HepG2 (cell line): ENCODE measurements around the gene STARD6. TPM values are rescaled to one million over a fixed set of nuclear protein-coding genes. Genes with fewer than 3 reads are reported as not detected.

Source experiments
- EEA1 ChIP-seq: sonication (generic); formaldehyde crosslinking; IDR thresholded peaks from 2 replicates; pipeline ENCODE4 v1.5.1; 2020; ENCODE audit warnings: mild to moderate bottlenecking, missing genetic modification reagents, borderline replicate concordance
- ISX ChIP-seq: sonication (generic); formaldehyde crosslinking; conservative IDR thresholded peaks from 2 replicates; pipeline ENCODE4 v1.5.0; 2020; ENCODE audit warnings: missing genetic modification reagents
- KDM5B ChIP-seq: sonication (generic); formaldehyde crosslinking; IDR thresholded peaks from 2 replicates; pipeline ENCODE4 v1.4.0; 2020; ENCODE audit warnings: missing genetic modification reagents, mild to moderate bottlenecking, borderline replicate concordance
- NCOR1 ChIP-seq: fragments of 200-600 bp; sonication (generic); IDR thresholded peaks from 2 replicates; pipeline ENCODE4 v1.7.0; 2017; ENCODE audit warnings: antibody characterized with exemption, low read length, borderline replicate concordance
- NR2F2 ChIP-seq: IDR thresholded peaks from 2 replicates; pipeline ENCODE4 v1.6.1; 2012; ENCODE audit warnings: low read depth, inconsistent platforms, borderline replicate concordance
- TRIM24 ChIP-seq: sonication (generic); formaldehyde crosslinking; IDR thresholded peaks from 2 replicates; pipeline ENCODE4 v1.8.0; 2022; ENCODE audit warnings: mild to moderate bottlenecking, missing genetic modification reagents
- XBP1 ChIP-seq: sonication (generic); formaldehyde crosslinking; IDR thresholded peaks from 2 replicates; pipeline ENCODE4 v1.5.0; 2020; ENCODE audit warnings: missing genetic modification reagents
- ZMAT3 ChIP-seq: sonication (generic); formaldehyde crosslinking; conservative IDR thresholded peaks from 2 replicates; pipeline ENCODE4 v1.7.0; 2021; ENCODE audit warnings: missing genetic modification reagents
- ZNF552 ChIP-seq: sonication (generic); formaldehyde crosslinking; IDR thresholded peaks from 2 replicates; pipeline ENCODE4 v1.9.0; 2022; ENCODE audit warnings: missing genetic modification reagents, mild to moderate bottlenecking, borderline replicate concordance
- polyA plus RNA-seq, 8 experiments: library from polyadenylated mRNA; depleted of rRNA in 3 of 8; stranded (reverse) in 7 of 8; unstranded in 1 of 8; fragments of >200 nt; fragmentation: Illumina TruSeq in 4 of 8; extraction: Trizol in 4 of 8; gene quantifications; 2 replicates each; pipeline versions ENCODE4 v1.2.1 to v1.2.3, GENCODE V29; 2011 to 2016; ENCODE audit warnings: low read depth in 4 of 8, missing spikeins in 1 of 8, mixed read lengths in 1 of 8; ENCODE audit not compliant: insufficient read depth in 1 of 8
- total RNA-seq, 5 experiments: library from RNA; depleted of rRNA; stranded (reverse); fragments of >200 nt; fragmentation: Illumina TruSeq; extraction: Trizol; gene quantifications; 2 replicates each; pipeline ENCODE4 v1.2.3, GENCODE V29; 2016; ENCODE audit warnings: low read depth in 1 of 5
- TF ChIP-seq, protein P1 (sequence below): sonication (generic); formaldehyde crosslinking; IDR thresholded peaks from 2 replicates; pipeline ENCODE4 v1.4.0; 2020; ENCODE audit warnings: missing genetic modification reagents
- TF ChIP-seq, protein P2 (sequence below): sonication (generic); formaldehyde crosslinking; IDR thresholded peaks from 2 replicates; pipeline ENCODE4 v1.5.0; 2020; ENCODE audit warnings: mild to moderate bottlenecking, missing genetic modification reagents
- TF ChIP-seq, protein P3 (sequence below): sonication (generic); formaldehyde crosslinking; IDR thresholded peaks from 2 replicates; pipeline ENCODE4 v1.4.0; 2020; ENCODE audit warnings: missing genetic modification reagents, borderline replicate concordance
- TF ChIP-seq, protein P4 (sequence below): IDR thresholded peaks from 2 replicates; pipeline ENCODE4 v1.6.1; 2016; ENCODE audit warnings: low read depth

STARD6 gene
- total and polyA plus RNA-seq, 2 of the 13 experiments (the other 11 are each of a cell fraction or from before 2014, with no cell fraction given), result not detected

DNA sequence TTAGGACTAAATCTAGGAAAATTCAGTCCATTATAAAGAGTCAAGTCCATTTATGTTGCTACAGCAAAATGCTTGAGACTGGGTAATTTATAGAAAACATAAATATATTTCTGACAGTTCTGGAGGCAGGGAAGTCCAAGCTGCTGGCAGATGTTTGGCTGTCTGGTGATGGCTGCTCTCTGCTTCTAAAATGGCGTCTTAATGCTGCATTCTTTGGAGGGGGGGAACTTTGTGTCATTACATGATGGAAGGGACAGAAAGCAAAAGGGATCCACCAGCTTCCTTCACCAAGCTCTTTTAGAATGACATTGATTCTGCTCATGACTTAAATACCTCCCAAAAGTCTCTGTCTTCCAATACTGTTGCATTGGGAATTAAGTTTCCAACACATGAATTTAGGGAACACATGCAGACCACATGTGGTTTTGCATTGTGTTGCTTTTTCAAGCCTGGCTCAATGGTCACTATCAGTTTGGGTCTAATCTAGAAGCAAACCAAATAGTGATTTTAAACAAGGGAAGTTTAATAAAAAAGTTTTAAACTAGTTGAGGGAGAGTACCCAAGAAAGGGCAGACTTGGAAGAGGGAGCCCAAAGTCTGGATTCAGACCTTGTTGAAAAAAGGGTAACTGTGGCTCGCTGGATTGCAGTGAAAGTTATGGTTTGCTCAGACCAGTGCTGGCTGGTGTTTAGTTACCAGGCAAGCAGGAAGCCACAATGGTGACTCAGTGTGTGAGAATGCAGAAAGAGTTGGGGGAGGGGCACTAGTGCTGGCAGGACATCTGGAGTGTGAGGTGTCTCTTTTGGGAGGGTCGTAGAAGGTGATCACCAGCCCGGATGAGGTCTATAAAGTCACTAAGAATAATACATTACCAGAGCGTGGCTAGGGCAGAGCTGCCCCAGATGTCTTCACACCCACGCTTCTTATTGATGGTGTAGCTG lies 30.8 kb upstream of the STARD6 start (continued):
- TF ChIP-seq, protein P1, sequence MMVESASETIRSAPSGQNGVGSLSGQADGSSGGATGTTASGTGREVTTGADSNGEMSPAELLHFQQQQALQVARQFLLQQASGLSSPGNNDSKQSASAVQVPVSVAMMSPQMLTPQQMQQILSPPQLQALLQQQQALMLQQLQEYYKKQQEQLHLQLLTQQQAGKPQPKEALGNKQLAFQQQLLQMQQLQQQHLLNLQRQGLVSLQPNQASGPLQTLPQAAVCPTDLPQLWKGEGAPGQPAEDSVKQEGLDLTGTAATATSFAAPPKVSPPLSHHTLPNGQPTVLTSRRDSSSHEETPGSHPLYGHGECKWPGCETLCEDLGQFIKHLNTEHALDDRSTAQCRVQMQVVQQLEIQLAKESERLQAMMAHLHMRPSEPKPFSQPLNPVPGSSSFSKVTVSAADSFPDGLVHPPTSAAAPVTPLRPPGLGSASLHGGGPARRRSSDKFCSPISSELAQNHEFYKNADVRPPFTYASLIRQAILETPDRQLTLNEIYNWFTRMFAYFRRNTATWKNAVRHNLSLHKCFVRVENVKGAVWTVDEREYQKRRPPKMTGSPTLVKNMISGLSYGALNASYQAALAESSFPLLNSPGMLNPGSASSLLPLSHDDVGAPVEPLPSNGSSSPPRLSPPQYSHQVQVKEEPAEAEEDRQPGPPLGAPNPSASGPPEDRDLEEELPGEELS, result no peak
- no peak for TF ChIP-seq XBP1 (CRISPR knock-in tag)
- TF ChIP-seq TRIM24 (CRISPR knock-in tag), result no peak
- TF ChIP-seq NR2F2, result no peak
- TF ChIP-seq NCOR1, result no peak
- TF ChIP-seq ISX (CRISPR knock-in tag), result no peak
- TF ChIP-seq, protein P2, sequence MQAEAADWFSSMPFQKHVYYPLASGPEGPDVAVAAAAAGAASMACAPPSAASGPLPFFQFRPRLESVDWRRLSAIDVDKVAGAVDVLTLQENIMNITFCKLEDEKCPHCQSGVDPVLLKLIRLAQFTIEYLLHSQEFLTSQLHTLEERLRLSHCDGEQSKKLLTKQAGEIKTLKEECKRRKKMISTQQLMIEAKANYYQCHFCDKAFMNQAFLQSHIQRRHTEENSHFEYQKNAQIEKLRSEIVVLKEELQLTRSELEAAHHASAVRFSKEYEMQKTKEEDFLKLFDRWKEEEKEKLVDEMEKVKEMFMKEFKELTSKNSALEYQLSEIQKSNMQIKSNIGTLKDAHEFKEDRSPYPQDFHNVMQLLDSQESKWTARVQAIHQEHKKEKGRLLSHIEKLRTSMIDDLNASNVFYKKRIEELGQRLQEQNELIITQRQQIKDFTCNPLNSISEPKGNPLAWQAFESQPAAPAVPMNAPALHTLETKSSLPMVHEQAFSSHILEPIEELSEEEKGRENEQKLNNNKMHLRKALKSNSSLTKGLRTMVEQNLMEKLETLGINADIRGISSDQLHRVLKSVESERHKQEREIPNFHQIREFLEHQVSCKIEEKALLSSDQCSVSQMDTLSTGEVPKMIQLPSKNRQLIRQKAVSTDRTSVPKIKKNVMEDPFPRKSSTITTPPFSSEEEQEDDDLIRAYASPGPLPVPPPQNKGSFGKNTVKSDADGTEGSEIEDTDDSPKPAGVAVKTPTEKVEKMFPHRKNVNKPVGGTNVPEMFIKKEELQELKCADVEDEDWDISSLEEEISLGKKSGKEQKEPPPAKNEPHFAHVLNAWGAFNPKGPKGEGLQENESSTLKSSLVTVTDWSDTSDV (CRISPR knock-in tag), result no peak
- TF ChIP-seq, protein P3, sequence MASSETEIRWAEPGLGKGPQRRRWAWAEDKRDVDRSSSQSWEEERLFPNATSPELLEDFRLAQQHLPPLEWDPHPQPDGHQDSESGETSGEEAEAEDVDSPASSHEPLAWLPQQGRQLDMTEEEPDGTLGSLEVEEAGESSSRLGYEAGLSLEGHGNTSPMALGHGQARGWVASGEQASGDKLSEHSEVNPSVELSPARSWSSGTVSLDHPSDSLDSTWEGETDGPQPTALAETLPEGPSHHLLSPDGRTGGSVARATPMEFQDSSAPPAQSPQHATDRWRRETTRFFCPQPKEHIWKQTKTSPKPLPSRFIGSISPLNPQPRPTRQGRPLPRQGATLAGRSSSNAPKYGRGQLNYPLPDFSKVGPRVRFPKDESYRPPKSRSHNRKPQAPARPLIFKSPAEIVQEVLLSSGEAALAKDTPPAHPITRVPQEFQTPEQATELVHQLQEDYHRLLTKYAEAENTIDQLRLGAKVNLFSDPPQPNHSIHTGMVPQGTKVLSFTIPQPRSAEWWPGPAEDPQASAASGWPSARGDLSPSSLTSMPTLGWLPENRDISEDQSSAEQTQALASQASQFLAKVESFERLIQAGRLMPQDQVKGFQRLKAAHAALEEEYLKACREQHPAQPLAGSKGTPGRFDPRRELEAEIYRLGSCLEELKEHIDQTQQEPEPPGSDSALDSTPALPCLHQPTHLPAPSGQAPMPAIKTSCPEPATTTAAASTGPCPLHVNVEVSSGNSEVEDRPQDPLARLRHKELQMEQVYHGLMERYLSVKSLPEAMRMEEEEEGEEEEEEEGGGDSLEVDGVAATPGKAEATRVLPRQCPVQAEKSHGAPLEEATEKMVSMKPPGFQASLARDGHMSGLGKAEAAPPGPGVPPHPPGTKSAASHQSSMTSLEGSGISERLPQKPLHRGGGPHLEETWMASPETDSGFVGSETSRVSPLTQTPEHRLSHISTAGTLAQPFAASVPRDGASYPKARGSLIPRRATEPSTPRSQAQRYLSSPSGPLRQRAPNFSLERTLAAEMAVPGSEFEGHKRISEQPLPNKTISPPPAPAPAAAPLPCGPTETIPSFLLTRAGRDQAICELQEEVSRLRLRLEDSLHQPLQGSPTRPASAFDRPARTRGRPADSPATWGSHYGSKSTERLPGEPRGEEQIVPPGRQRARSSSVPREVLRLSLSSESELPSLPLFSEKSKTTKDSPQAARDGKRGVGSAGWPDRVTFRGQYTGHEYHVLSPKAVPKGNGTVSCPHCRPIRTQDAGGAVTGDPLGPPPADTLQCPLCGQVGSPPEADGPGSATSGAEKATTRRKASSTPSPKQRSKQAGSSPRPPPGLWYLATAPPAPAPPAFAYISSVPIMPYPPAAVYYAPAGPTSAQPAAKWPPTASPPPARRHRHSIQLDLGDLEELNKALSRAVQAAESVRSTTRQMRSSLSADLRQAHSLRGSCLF (CRISPR knock-in tag), result no peak
- TF ChIP-seq ZNF552 (CRISPR knock-in tag), result no peak
- TF ChIP-seq KDM5B, result no peak
- no peak for TF ChIP-seq EEA1 (CRISPR knock-in tag)
- TF ChIP-seq, protein P4, sequence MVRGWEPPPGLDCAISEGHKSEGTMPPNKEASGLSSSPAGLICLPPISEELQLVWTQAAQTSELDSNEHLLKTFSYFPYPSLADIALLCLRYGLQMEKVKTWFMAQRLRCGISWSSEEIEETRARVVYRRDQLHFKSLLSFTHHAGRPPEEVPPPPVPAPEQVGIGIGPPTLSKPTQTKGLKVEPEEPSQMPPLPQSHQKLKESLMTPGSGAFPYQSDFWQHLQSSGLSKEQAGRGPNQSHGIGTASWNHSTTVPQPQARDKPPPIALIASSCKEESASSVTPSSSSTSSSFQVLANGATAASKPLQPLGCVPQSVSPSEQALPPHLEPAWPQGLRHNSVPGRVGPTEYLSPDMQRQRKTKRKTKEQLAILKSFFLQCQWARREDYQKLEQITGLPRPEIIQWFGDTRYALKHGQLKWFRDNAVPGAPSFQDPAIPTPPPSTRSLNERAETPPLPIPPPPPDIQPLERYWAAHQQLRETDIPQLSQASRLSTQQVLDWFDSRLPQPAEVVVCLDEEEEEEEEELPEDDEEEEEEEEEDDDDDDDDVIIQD, result peak; percentile 40; the same call in 1 of the 2 replicates
- no peak for TF ChIP-seq ZMAT3 (CRISPR knock-in tag)
